K562 (cell line): ENCODE results near the gene ANO2.

Source experiments
- ARNT ChIP-seq, 2 experiments: fragments of 450-650 bp; IDR thresholded peaks; 2 replicates each; pipeline ENCODE4 v1.6.1; 2016; ENCODE audit warnings: mild to moderate bottlenecking in 1 of 2
- LEF1 ChIP-seq: fragments of 450-650 bp; IDR thresholded peaks from 2 replicates; pipeline ENCODE4 v1.6.1; 2016; ENCODE audit warnings: mild to moderate bottlenecking
- POLR2A ChIP-seq: fragments of 450-650 bp; conservative IDR thresholded peaks from 2 replicates; pipeline ENCODE4 v1.6.1; 2016
- POLR2AphosphoS5 ChIP-seq: IDR thresholded peaks from 2 replicates; pipeline ENCODE4 v1.6.1; 2011; ENCODE audit warnings: mild to moderate bottlenecking, low read depth, low read length, moderate library complexity; ENCODE audit not compliant: control insufficient read depth, insufficient read depth
- RCOR1 ChIP-seq, 2 experiments: IDR thresholded peaks; 2 replicates each; pipeline ENCODE4 v1.6.1; 2012; ENCODE audit warnings: low read depth in 2 of 2, low read length in 2 of 2, borderline replicate concordance in 1 of 2, improper control_type of control experiment in 1 of 2
- SREBF2 ChIP-seq: sonication (generic); formaldehyde crosslinking; IDR thresholded peaks from 2 replicates; pipeline ENCODE4 v1.4.0; 2020; ENCODE audit warnings: mild to moderate bottlenecking, missing genetic modification reagents

DNA sequence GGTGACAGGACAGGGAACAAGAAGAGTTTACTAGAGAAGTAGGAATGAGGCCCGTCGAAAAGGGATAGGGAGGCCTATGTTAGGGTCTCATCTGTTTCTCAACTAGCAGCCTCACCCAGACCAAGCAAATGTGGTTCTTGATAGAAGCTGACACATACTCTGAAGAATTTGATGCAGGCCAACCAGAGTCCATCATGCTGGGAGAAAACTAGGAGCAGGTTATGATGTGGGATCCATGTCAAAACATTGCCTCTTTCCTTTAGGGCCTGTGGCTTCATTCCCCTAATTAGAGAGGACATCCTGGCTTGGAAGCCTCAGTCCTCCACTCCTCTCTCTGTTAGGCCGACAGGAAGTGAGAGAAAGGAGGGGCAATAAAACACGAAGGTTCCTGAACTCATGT, 390.3 kb downstream of the ANO2 start:
- TF ChIP-seq LEF1 (no peak), SREBF2 (CRISPR knock-in tag) (no peak), ARNT (IDR thresholded peaks at IDR 0.05) (no peak), POLR2A (no peak), RCOR1 (IDR thresholded peaks at IDR 0.05; ENCODE audit: borderline replicate concordance in 1 of 2, low read depth in 2 of 2, low read length in 2 of 2) (no peak), POLR2AphosphoS5 (no peak)
